DMS 273 (cell line): Measurements from ENCODE around the gene MARCHF3.
A peak's percentile ranks its signal among the peaks of the same experiment; 100 is the strongest.
"Not testable (repeated sequence)": the region's sequence is repeated elsewhere in the genome, so short reads cannot be mapped to it uniquely, and the experiment has no call there.

ENCODE experiments used
- DNase-seq: peaks from one replicate; lab custom pipeline; 2025; ENCODE audit not compliant: unreplicated experiment; lab: John Stamatoyannopoulos, UW

The MARCHF3 gene

GRCh38 chr5:127030259-127031146 is at the start of gene MARCHF3:
Gene MARCHF3 (minus strand): TSS chr5:127030558. CDS start chr5:126918171, 112,387 bp downstream.
- peak; percentile 98 for DNase-seq

- no peak for DNase-seq
Measured at GRCh38 chr5:127079994-127080491, 49.7 kb upstream of the MARCHF3 start.

- no peak for DNase-seq
Measured at GRCh38 chr5:127077366-127077765, 47.0 kb upstream of the MARCHF3 start.

GRCh38 chr5:127076315-127077129 is 46.2 kb upstream of the MARCHF3 start:
- DNase-seq: no peak

- DNase-seq: no peak
Measured at GRCh38 chr5:127074466-127074865, 44.1 kb upstream of the MARCHF3 start.

- no peak for DNase-seq
Measured at GRCh38 chr5:127072861-127073846, 42.8 kb upstream of the MARCHF3 start, which contains the start of gene C5orf63. Gene C5orf63 (minus strand): TSS chr5:127073502. CDS start chr5:127058995, 14,507 bp downstream.

- DNase-seq: no peak
Measured at GRCh38 chr5:127070243-127070642, 39.9 kb upstream of the MARCHF3 start.

GRCh38 chr5:127068493-127069214 is 38.3 kb upstream of the MARCHF3 start:
- DNase-seq: peak; percentile 59

GRCh38 chr5:127066721-127067120 is 36.4 kb upstream of the MARCHF3 start:
- no peak for DNase-seq

GRCh38 chr5:127064253-127064840 is 34.0 kb upstream of the MARCHF3 start:
- DNase-seq: no peak

GRCh38 chr5:127063257-127063913 is 33.0 kb upstream of the MARCHF3 start:
- no peak for DNase-seq

- no peak for DNase-seq
Measured at GRCh38 chr5:127061956-127062355, 31.6 kb upstream of the MARCHF3 start.

GRCh38 chr5:127061537-127061936 is 31.2 kb upstream of the MARCHF3 start:
- DNase-seq: no peak

- DNase-seq: no peak
Measured at GRCh38 chr5:127060470-127060985, 30.2 kb upstream of the MARCHF3 start.

- DNase-seq: no peak
Measured at GRCh38 chr5:127056896-127057295, 26.5 kb upstream of the MARCHF3 start.

GRCh38 chr5:127055880-127056653 is 25.7 kb upstream of the MARCHF3 start:
- no peak for DNase-seq

GRCh38 chr5:127053551-127053950 is 23.2 kb upstream of the MARCHF3 start:
- DNase-seq: not testable (repeated sequence)

GRCh38 chr5:127053049-127053448 is 22.7 kb upstream of the MARCHF3 start:
- no peak for DNase-seq
